Activated CD4-positive, alpha-beta T cell treated with anti-CD3 and anti-CD28 coated beads for 36 hours (primary cell): ENCODE data around the gene IL4R. TPM values are rescaled to one million over a fixed set of nuclear protein-coding genes. Genes with fewer than 3 reads are reported as not detected.

Experiments
- ATAC-seq: fragments of 200-7000 bp; cut with Tn5 transposase; one replicate; pipeline ENCODE4 v1.10.0; 2021; ENCODE audit warnings: mild to moderate bottlenecking, moderate library complexity
- CTCF ChIA-PET: fragments of 350-600 bp; sonication (Branson Sonifier 250); formaldehyde crosslinking; loops from one replicate; lab custom pipeline; 2021; ENCODE audit warnings: antibody characterized with exemption; lab: Charles Lee
- POLR2A ChIA-PET: fragments of 350-600 bp; sonication (Branson Sonifier 250); formaldehyde crosslinking; loops from one replicate; lab custom pipeline; 2021; ENCODE audit warnings: antibody characterized with exemption, inconsistent platforms; lab: Charles Lee
- DNase-seq: peaks from one replicate; pipeline ENCODE4 v3.0.0-alpha.2; 2020
- H3K27ac Mint-ChIP-seq: one replicate; pipeline ENCODE4 v1.8.0; 2021; ENCODE audit warnings: mixed read lengths
- H3K27me3 Mint-ChIP-seq: one replicate; pipeline ENCODE4 v1.8.0; 2021; ENCODE audit warnings: mixed read lengths
- H3K36me3 Mint-ChIP-seq: one replicate; pipeline ENCODE4 v1.8.0; 2021; ENCODE audit warnings: low read depth, mixed read lengths
- H3K4me1 Mint-ChIP-seq: one replicate; pipeline ENCODE4 v1.8.0; 2021; ENCODE audit warnings: mixed read lengths
- H3K4me3 Mint-ChIP-seq: one replicate; pipeline ENCODE4 v1.8.0; 2021; ENCODE audit warnings: mild to moderate bottlenecking, moderate library complexity, mixed read lengths
- H3K9me3 Mint-ChIP-seq: one replicate; pipeline ENCODE4 v1.8.0; 2021; ENCODE audit warnings: low read depth, mixed read lengths
- intact Hi-C, 2 experiments: fragments of 100-400 bp; cut with DNase I in 1 of 2; cut with micrococcal nuclease in 1 of 2; formaldehyde crosslinking; loops; one replicate each; pipeline versions ENCODE4 v1.14.2 to v1.15.1; 2022 to 2024; cut with DNase I, micrococcal nuclease
- total RNA-seq, 2 experiments: library from RNA; stranded (reverse); gene quantifications; one replicate each; pipeline ENCODE4 v1.2.3, GENCODE V29; 2021

Gene IL4R
- total RNA-seq, 2 experiments from 2014 or later, result 185 to 229 TPM

DNA sequence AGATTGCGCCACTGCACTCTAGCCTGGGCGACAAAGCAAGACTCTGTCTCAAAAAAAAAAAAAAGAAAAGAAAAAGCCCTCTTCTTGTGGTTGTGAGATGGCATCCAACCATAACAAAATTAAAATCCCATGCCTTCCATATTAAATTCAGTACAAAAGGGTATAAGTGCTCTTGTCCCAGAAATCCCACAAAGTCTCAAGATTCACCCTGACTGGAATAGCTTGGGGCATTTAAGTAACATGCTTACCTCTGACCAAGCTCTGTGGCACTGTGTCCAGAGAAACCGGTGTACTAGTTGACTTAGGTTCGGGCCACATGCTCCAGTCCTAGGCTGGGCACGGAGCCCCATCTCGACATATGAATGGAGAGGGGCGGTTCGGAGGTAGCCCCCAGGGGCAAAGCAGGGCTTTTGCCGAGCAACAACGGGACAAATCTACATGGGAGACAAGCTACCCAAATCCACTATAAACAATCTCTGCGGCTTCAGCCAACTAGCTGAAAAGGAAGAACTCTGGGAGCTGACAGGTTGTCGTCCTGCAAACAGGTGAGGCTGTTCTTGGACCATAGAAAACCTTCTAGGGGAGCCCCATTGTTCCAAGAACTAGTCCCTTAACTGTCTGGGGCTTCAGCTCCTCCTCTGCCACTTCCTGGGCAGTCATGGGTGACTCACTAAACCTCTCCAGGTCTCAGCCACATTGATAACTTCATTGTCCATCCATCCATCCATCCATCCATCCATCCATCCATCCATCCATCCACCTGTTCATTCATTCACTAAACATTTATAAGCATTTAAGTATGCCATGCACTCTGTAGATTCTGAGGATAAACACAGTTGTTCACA lies 10.3 kb upstream of the IL4R start:
- no peak for ATAC-seq
- POLR2A ChIA-PET, result no interaction called here
- H3K27ac Mint-ChIP-seq, result no peak overlapping the region
- intact Hi-C loops, result no loop called here
- no peak overlapping the region for H3K4me3 Mint-ChIP-seq
- DNase-seq, result no peak
- no peaks in the 10 kb centered on the region for H3K36me3 Mint-ChIP-seq
- CTCF ChIA-PET, result interaction anchor here (0.5 to 2.1 kb wide), 4 partner anchors 13 to 156 kb away, joined by 3 to 7 read pairs (median 3); no protein-coding TSS in a partner anchor
- H3K9me3 Mint-ChIP-seq, result peaks cover 10% of the 10 kb centered on the region
- no peaks in the 10 kb centered on the region for H3K27me3 Mint-ChIP-seq
- H3K4me1 Mint-ChIP-seq, result no peaks in the 10 kb centered on the region

DNA sequence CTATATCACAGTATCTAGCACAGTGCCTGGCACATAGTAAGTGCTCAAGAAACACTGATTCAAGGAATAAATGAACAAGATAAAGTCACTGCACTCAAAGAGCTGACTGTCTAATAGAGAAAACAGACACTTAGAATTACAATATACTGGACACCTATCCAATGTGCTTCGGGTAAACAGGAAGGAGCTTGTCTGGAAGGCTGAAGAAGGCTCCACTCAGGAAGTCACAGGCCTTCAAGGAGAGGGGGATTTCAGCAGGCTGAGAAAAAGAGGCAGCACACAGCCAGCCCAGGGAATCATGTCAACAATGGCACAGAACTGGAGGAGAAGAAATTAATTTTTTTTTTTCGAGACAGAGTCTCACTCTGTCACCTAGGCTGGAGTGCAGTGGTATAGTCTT lies 9.7 kb upstream of the IL4R start:
- no peak for DNase-seq
- CTCF ChIA-PET, result interaction anchor here (1.2 to 1.3 kb wide), 2 partner anchors 14 to 56 kb away, joined by 3 read pairs; no protein-coding TSS in a partner anchor
- no peaks in the 10 kb centered on the region for H3K36me3 Mint-ChIP-seq
- no peak overlapping the region for H3K27ac Mint-ChIP-seq
- intact Hi-C loops, result no loop called here
- POLR2A ChIA-PET, result no interaction called here
- no peaks in the 10 kb centered on the region for H3K4me1 Mint-ChIP-seq
- H3K4me3 Mint-ChIP-seq, result no peak overlapping the region
- no peaks in the 10 kb centered on the region for H3K27me3 Mint-ChIP-seq
- ATAC-seq, result no peak
- H3K9me3 Mint-ChIP-seq, result peaks cover 10% of the 10 kb centered on the region

DNA sequence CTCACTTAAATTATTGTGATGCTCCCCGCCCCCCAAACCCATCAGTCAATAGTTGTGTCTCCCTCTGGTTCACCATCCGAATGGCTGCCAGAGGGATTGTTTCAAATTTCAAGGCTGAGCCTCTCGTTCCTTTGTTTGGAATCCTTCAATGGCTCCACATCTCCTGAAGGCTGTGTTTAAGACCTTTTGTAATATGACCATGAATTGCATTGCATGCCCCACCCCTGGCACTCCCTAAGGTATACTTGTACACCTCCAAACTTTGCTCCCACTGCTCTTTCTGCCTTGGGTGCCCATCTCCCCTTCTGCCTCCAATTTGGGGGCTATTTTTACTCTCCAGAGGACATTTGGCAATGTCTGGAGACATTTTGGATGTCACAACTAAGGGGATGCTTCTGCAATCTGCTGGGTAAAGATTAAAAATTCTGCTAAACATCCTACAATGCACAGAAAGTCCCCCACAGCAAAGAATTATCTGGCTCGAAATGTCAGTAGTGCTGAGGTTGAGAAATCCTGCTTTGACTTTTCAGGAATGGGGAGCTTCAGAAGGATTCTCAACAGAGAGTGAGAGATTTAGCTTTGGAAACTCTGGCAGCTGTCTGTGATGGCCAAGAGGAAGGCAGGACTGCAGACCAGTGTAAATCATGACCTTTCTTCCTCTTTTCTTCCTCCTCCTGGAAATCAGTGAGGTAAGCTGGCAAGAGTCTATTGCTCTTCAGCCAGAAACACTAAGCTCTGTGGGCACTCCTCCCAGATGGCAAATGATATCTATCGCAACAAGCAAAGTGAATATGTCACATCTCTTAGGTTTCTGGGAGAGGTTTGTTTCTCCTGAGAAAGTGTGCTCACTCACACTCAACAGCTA lies 8.7 kb upstream of the IL4R start:
- DNase-seq, result no peak

DNA sequence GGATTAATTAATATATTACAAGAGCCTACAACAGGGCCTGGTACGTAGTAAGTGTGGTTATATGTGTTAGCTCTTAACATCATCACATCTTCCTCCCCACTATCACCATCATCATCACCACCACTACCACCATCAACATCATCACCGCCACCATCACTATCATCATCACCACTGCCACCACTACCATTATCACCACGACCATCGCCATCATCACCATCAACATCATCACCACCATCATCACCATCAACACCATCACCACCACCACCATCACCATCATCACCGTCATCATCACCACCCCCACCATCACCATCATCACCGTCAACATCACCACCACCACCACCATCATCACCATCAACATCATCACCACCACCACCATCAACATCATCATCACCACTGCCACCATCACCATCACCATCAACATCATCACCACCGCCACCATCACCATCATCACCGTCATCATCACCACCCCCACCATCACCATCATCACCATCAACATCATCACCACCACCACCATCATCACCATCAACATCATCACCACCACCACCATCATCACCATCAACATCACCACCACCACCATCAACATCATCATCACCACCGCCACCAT lies 7.8 kb upstream of the IL4R start:
- intact Hi-C loops, result no loop called here
- ChIA-PET CTCF (interaction anchor here (0.6 to 0.7 kb wide), 2 partner anchors 103 to 1251 kb away, joined by 3 read pairs; no protein-coding TSS in a partner anchor), POLR2A (no interaction called here)
- ATAC-seq, result no peak
- Mint-ChIP-seq H3K9me3 (peaks cover 10% of the 10 kb centered on the region), H3K27me3 (no peaks in the 10 kb centered on the region), H3K4me1 (no peaks in the 10 kb centered on the region), H3K4me3 (no peak overlapping the region), H3K36me3 (no peaks in the 10 kb centered on the region), H3K27ac (no peak overlapping the region)
- no peak for DNase-seq

More for the DNA sequence above, 8.7 kb upstream of the IL4R start:
- Mint-ChIP-seq H3K36me3 (no peaks in the 10 kb centered on the region), H3K27me3 (no peaks in the 10 kb centered on the region), H3K27ac (no peak overlapping the region), H3K9me3 (peaks cover 10% of the 10 kb centered on the region), H3K4me1 (no peaks in the 10 kb centered on the region), H3K4me3 (no peak overlapping the region)
- ATAC-seq, result no peak
- CTCF ChIA-PET, result interaction anchor here (0.6 to 1.3 kb wide), 3 partner anchors 15 to 1252 kb away, joined by 3 read pairs; no protein-coding TSS in a partner anchor
- intact Hi-C loops, result no loop called here
- POLR2A ChIA-PET, result no interaction called here

DNA sequence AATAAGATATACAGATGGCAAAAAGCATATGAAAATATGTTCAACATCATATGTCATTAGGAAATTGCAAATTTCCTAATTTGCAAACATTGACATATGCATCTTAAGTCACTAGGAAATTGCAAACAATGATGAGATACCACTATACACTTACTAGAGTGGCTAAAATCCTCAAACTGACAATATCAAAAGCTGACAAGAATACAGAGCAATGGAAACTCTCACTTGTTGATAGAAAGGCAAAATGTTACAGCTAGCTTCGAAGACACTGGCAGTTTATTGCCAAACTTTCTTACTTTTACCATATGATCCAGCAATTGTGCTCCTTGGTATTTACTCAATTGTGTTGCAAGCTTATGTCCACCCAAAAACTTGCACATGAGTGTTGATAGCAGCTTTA lies 5.0 kb upstream of the IL4R start:
- intact Hi-C loops, result no loop called here
- Mint-ChIP-seq H3K4me1 (peaks cover 14% of the 10 kb centered on the region), H3K4me3 (no peak overlapping the region), H3K27ac (no peak overlapping the region), H3K36me3 (no peaks in the 10 kb centered on the region), H3K9me3 (peaks cover 10% of the 10 kb centered on the region), H3K27me3 (no peaks in the 10 kb centered on the region)
- POLR2A ChIA-PET, result no interaction called here
- DNase-seq (no peak), ATAC-seq (no peak)
- CTCF ChIA-PET, result interaction anchor here (1.8 kb wide), 1 partner anchor 17 kb away, joined by 4 read pairs; no protein-coding TSS in a partner anchor

DNA sequence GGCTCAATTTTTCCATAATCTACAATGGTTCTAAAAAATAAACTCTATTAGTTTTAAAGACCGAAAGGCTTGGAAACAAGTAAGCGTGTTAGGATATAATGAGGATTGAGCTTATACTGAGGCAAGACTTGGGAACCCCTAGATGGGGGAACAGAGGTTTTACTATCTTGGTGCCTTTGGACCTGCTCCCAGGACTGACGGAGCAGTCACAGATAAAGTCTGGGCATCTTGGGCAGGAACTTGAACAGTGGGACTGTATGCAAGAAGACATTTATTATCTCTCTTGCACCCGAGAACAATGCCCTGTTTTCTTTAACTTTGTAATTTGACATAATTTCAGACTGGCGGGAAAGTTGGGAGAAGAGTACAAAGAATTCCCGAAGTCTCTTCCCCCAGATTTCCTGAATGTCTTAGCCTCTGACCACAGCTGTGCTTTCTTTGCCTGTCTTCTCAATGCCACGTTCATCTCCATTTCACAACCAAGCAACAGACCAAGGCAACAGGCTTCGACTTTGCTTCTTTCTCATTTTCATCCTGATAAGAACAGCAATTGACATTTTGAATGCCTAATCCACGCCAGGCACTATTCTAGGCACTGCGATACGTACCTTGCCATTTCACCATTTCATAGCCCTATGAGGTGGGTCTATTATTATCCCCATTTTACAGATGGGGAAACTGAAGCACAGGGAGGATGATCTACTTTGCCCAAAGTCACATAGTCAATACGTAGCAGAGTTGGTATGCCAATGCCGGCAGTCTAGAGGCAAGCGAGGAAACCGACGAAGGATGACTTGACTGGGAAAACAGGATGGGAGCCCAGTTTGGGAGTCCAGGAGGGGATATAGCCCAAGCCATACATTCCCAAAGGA lies 3.0 kb upstream of the IL4R start:
- no peaks in the 10 kb centered on the region for H3K27me3 Mint-ChIP-seq
- ChIA-PET CTCF (no interaction called here), POLR2A (interaction anchor here (0.9 kb wide), 1 partner anchor 23 kb away, joined by 3 read pairs; no protein-coding TSS in a partner anchor)
- H3K36me3 Mint-ChIP-seq, result peaks cover 15% of the 10 kb centered on the region
- DNase-seq (no peak), ATAC-seq (no peak)
- no peak overlapping the region for H3K4me3 Mint-ChIP-seq
- H3K9me3 Mint-ChIP-seq, result peaks cover 7% of the 10 kb centered on the region
- no peak overlapping the region for H3K27ac Mint-ChIP-seq
- intact Hi-C loops, result no loop called here
- peaks cover 20% of the 10 kb centered on the region for H3K4me1 Mint-ChIP-seq

DNA sequence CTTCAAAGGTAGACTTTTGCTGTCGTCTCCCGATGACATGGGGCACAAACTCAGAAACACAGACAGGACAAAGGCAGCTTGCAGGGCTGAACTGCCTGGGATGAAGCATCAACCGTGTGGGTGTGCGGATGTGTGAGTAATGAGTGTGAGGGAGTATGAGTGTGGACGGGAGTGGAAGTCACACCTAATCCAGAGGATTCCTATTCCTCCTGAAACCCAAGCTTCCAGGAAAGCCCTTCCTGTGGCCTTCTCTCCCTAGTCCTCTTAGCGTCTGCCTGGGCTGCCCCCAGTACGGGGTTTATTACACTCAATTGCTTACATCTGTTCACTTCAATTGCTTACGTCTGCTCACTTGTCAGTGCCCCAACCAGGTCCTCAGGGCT lies 2.3 kb upstream of the IL4R start:
- DNase-seq (no peak), ATAC-seq (no peak)
- ChIA-PET CTCF (interaction anchor here (1.5 kb wide), 1 partner anchor 13 kb away, joined by 7 read pairs; no protein-coding TSS in a partner anchor), POLR2A (no interaction called here)
- no peak overlapping the region for H3K4me3 Mint-ChIP-seq
- peaks cover 3% of the 10 kb centered on the region for H3K9me3 Mint-ChIP-seq
- peaks cover 26% of the 10 kb centered on the region for H3K4me1 Mint-ChIP-seq
- intact Hi-C loops, result no loop called here
- peaks cover 21% of the 10 kb centered on the region for H3K36me3 Mint-ChIP-seq
- H3K27me3 Mint-ChIP-seq, result no peaks in the 10 kb centered on the region
- H3K27ac Mint-ChIP-seq, result no peak overlapping the region

DNA sequence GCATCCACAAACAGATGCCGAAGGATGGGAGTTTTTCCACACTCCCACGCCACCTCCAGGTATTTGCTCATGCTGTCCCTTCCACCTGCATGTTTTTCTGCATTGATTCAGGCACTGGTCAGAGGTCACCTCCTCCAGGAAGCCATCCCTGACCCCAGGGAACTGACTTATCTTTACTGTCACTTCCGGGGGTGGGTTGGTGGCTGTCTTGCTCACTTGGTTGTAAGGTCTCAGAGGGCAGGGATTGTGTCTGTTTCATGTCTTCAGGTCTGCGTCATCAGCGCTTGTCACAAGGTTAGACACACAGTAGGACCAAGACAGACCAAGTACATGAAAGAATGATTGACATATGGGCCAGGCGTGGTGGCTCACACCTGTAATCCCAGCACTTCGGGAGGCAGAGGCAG lies 1.9 kb upstream of the IL4R start:
- CTCF ChIA-PET, result interaction anchor here (1.5 kb wide), 1 partner anchor 14 kb away, joined by 7 read pairs; no protein-coding TSS in a partner anchor
- Mint-ChIP-seq H3K4me3 (no peak overlapping the region), H3K36me3 (peaks cover 22% of the 10 kb centered on the region), H3K9me3 (no peaks in the 10 kb centered on the region), H3K27ac (no peak overlapping the region), H3K27me3 (no peaks in the 10 kb centered on the region), H3K4me1 (peaks cover 28% of the 10 kb centered on the region)
- intact Hi-C loops, result no loop called here
- DNase-seq (no peak), ATAC-seq (no peak)
- POLR2A ChIA-PET, result no interaction called here

DNA sequence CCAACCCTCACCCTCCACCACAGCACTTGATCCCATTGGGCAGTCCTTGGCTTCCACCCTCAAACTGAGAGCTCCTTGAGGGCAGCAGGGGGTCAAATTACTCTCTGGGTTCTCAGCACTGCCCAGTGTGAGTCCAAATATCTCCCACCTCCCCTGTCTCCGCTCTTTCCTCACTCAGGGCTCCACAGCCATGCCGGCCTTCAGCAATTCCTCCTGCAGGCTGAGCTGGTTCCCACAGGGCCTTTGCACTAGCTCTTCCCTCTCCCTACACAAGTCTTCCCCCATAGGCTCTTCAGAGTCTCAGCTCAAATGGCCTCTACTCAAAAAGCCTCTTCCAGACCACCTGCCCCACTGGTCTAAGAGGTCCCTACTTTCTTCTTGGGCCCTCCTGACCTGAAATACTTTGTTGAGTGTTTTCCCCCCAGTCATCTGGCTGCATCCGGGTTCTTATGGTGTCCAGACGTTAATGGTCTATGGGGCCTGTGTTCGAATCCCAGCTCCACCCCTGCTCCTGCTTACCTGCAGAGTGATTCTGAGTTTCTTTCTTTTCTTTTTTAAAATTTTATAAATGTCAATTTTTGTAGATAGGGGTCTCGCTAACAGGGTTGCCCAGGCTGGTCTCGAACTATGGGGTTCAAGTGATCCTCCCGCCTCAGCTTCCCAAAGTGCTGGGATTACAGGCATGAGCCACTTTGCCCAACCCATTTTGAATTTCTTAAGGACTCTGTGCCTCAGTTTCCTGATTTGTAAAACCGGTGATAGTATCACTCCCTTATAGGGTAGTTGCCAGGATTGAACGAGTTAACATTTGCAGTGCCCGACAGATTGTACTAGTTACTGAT lies 973 bp upstream of the IL4R start:
- ATAC-seq, result no peak
- peak overlapping the region; percentile 90 for H3K4me3 Mint-ChIP-seq
- H3K4me1 Mint-ChIP-seq, result peaks cover 37% of the 10 kb centered on the region
- H3K27ac Mint-ChIP-seq, result peak overlapping the region; percentile 86
- ChIA-PET CTCF (interaction anchor here (0.6 to 1.5 kb wide), 4 partner anchors 15 to 81 kb away, joined by 3 to 7 read pairs (median 4); no protein-coding TSS in a partner anchor), POLR2A (interaction anchor here (0.6 to 1.1 kb wide), 4 partner anchors 39 to 147 kb away, joined by 3 to 6 read pairs (median 4); no protein-coding TSS in a partner anchor)
- H3K9me3 Mint-ChIP-seq, result no peaks in the 10 kb centered on the region
- intact Hi-C loops, result loop anchor here in 1 of 2 experiments (1.0 kb wide), 1 partner anchor 30 kb away; no protein-coding TSS in a partner anchor
- peaks cover 30% of the 10 kb centered on the region for H3K36me3 Mint-ChIP-seq
- DNase-seq, result no peak
- H3K27me3 Mint-ChIP-seq, result no peaks in the 10 kb centered on the region
